Adipose tissue (tissue), 3 donors: ENCODE results near the gene CDK10. TPM values are rescaled to one million over a fixed set of nuclear protein-coding genes. Genes with fewer than 3 reads are reported as not detected.

ENCODE experiments used
- H3K27ac ChIP-seq: one replicate; pipeline ENCODE4 v1.5.1; 2013; ENCODE audit warnings: low read depth, low read length
- WGBS, 3 donors: extraction: QIAGEN DNeasy Blood & Tissue Kit; methylation state at CpG; one replicate each; pipeline ENCODE4 v1.1.7; 2013; 5-methylcytosine and 5-hydroxymethylcytosine counted together
- polyA plus RNA-seq, 3 donors: library from polyadenylated mRNA; stranded (reverse); fragments of 200-250 nt; gene quantifications; one replicate each; pipeline ENCODE4 v1.2.3, GENCODE V29; 2013
- donor health status: healthy with polysubstance abuse.
- donor health status: Bipolar disorder and iron deficiency.
- donor health status: healthy.

Gene CDK10
- polyA plus RNA-seq, 3 donors = 58.4 to 66.1 (median 59.4) TPM

- no peak overlapping the region for H3K27ac ChIP-seq
- 84 to 91% (median 89%) methylated on average over 11 of the region's 11 CpGs for WGBS, 3 donors
Measured at GRCh38 chr16:89741342-89742014, 55.0 kb downstream of the CDK10 start.

- WGBS, 3 donors = 71 to 85% (median 84%) methylated on average over 4 of the region's 4 CpGs
- no peak overlapping the region for H3K27ac ChIP-seq
Measured at GRCh38 chr16:89742948-89743347, 56.5 kb downstream of the CDK10 start.

- 72 to 95% (median 92%) methylated on average over 16 of the region's 16 CpGs for WGBS, 3 donors
- no peak overlapping the region for H3K27ac ChIP-seq
Measured at GRCh38 chr16:89744813-89745212, 58.3 kb downstream of the CDK10 start.

Other genes with a start within 250 kb of the CDK10 start
- gene ANKRD11, start 196.1 kb upstream of the CDK10 start, polyA plus RNA-seq = 10 to 100 TPM; 24.9 to 53.9 (median 48.4) TPM
- 10 to 100 TPM; 38.4 to 62.0 (median 61.1) TPM for gene SPG7, start 178.3 kb upstream of the CDK10 start, polyA plus RNA-seq
- 1,000 to 10,000 TPM; 5,860 to 8,120 (median 6,597) TPM for gene RPL13, start 126.0 kb upstream of the CDK10 start, polyA plus RNA-seq
- under 1 TPM in 2 of 3 donors, not detected in 1; 0.28 to 0.65 TPM for gene CPNE7, start 110.9 kb upstream of the CDK10 start, polyA plus RNA-seq
- gene DPEP1, start 73.0 kb upstream of the CDK10 start, polyA plus RNA-seq = 100 to 1,000 TPM in 1 of 3 donors, under 1 TPM in 2; 0.16 to 133 (median 0.34) TPM
- 10 to 100 TPM; 34.9 to 59.4 (median 54.2) TPM for gene CHMP1A, start 29.0 kb upstream of the CDK10 start, polyA plus RNA-seq
- gene SPATA33, start 28.9 kb upstream of the CDK10 start, polyA plus RNA-seq = 1 to 10 TPM; 2.7 to 3.1 (median 2.8) TPM
- 10 to 100 TPM in 2 of 3 donors, 1 to 10 TPM in 1; 7.3 to 22.6 (median 11.6) TPM for gene SPATA2L, start 15.0 kb downstream of the CDK10 start, polyA plus RNA-seq
- gene VPS9D1, start 34.2 kb downstream of the CDK10 start, polyA plus RNA-seq = 10 to 100 TPM in 2 of 3 donors, 1 to 10 TPM in 1; 5.9 to 19.8 (median 17.3) TPM
- gene ZNF276, start 34.8 kb downstream of the CDK10 start, polyA plus RNA-seq = 10 to 100 TPM; 10.7 to 22.5 (median 20.1) TPM
- gene FANCA, start 130.0 kb downstream of the CDK10 start, polyA plus RNA-seq = 1 to 10 TPM; 1.3 to 2.8 (median 2.0) TPM
- gene SPIRE2, start 141.8 kb downstream of the CDK10 start, polyA plus RNA-seq = 1 to 10 TPM; 1.5 to 3.4 (median 2.2) TPM
- gene TCF25, start 186.9 kb downstream of the CDK10 start, polyA plus RNA-seq = 100 to 1,000 TPM in 1 of 3 donors, 10 to 100 TPM in 2; 88.9 to 122 (median 99.0) TPM
- 1 to 10 TPM; 2.3 to 2.7 (median 2.5) TPM for gene MC1R, start 232.2 kb downstream of the CDK10 start, polyA plus RNA-seq
- gene TUBB3, start 236.7 kb downstream of the CDK10 start, polyA plus RNA-seq = 1 to 10 TPM; 2.6 to 7.6 (median 5.1) TPM